Regular cardiac myocyte (primary cell): ENCODE measurements around the gene OR4E1. TPM values are rescaled to one million over a fixed set of nuclear protein-coding genes. Genes with fewer than 3 reads are reported as not detected.

ENCODE experiments used
- total RNA-seq: library from RNA; depleted of rRNA; stranded (reverse); fragments of >200 nt; gene quantifications from 2 replicates; pipeline ENCODE4 v1.2.3, GENCODE V29; 2014

Gene OR4E1
- total RNA-seq, result not detected in 2 replicates

GRCh38 chr14:21673718-21674117 is at the start of gene OR4E1:
Gene OR4E1 (minus strand): TSS chr14:21673818. CDS start chr14:21670935, 2,883 bp downstream.

GRCh38 chr14:21653331-21653885 is 20.2 kb downstream of the OR4E1 start, which contains the start of gene OR4E2:
Gene OR4E2 (plus strand): TSS chr14:21653835. CDS start chr14:21665083, 11,248 bp downstream.

GRCh38 chr14:21634840-21635239 is 38.8 kb downstream of the OR4E1 start, which contains the start of gene OR10G2:
Gene OR10G2 (minus strand): TSS chr14:21634940. CDS start chr14:21634842, 98 bp downstream.

Other genes with a start within 250 kb of the OR4E1 start
- 35.8 and 59.4 TPM in 2 replicates for gene CHD8, start 217.7 kb downstream of the OR4E1 start, total RNA-seq
- 26.8 and 29.0 TPM in 2 replicates for gene RAB2B, start 196.9 kb downstream of the OR4E1 start, total RNA-seq
- 18.9 and 32.6 TPM in 2 replicates for gene TOX4, start 196.6 kb downstream of the OR4E1 start, total RNA-seq
- gene METTL3, start 162.5 kb downstream of the OR4E1 start, total RNA-seq, result 79.0 and 108 TPM in 2 replicates
- 1.2 and 1.7 TPM in 2 replicates for gene SALL2, start 147.5 kb downstream of the OR4E1 start, total RNA-seq
- not detected in 2 replicates for gene OR10G3, start 93.7 kb downstream of the OR4E1 start, total RNA-seq
- not detected in 2 replicates for gene OR10G2, start 38.9 kb downstream of the OR4E1 start, total RNA-seq
- gene OR4E2, start 20.0 kb downstream of the OR4E1 start, total RNA-seq, result not detected in 2 replicates